ENCODE data around the gene CGB8.

- TF ChIP-seq CTCF (IDR thresholded peaks at IDR 0.05; ENCODE audit: insufficient read depth, low read depth, low read length) (no peak), EZH2 (IDR thresholded peaks at IDR 0.05; ENCODE audit: insufficient read depth, low read length) (no peak)
Observed at GRCh38 chr19:49006905-49007304, 42.0 kb downstream of the CGB8 start.
